Tibial nerve (tissue), 4 donors: ENCODE data around the gene PARD6G. TPM values are rescaled to one million over a fixed set of nuclear protein-coding genes. Genes with fewer than 3 reads are reported as not detected.
A peak's percentile ranks its signal among the peaks of the same experiment; 100 is the strongest.

Experiments used
- DNase-seq, 2 donors: peaks; one replicate each; pipeline ENCODE4 v3.0.0-alpha.2; 2019; ENCODE audit warnings: low spot score in 2 of 2
- H3K27ac ChIP-seq, 4 donors: fragments of 200-600 bp; sonication (generic) in 3 of 4; one replicate each; pipeline ENCODE4 v1.5.1; 2017 to 2019; ENCODE audit warnings: mild to moderate bottlenecking in 1 of 4
- H3K27me3 ChIP-seq, 2 donors: fragments of 200-600 bp; sonication (generic) in 1 of 2; one replicate each; pipeline versions ENCODE4 v1.5.1 to v1.6.0; 2017 to 2019
- H3K36me3 ChIP-seq, 3 donors: fragments of 200-600 bp; sonication (generic); one replicate each; pipeline ENCODE4 v1.5.1; 2018 to 2019
- H3K4me1 ChIP-seq, 4 donors: fragments of 200-600 bp; sonication (generic) in 3 of 4; one replicate each; pipeline ENCODE4 v1.5.1; 2017 to 2019
- H3K4me3 ChIP-seq, 4 donors: fragments of 200-600 bp; sonication (generic) in 3 of 4; one replicate each; pipeline ENCODE4 v1.5.1; 2017 to 2019; ENCODE audit warnings: mild to moderate bottlenecking in 1 of 4, moderate library complexity in 1 of 4
- H3K9me3 ChIP-seq, 4 donors: fragments of 200-600 bp; sonication (generic) in 3 of 4; one replicate each; pipeline ENCODE4 v1.5.1; 2017 to 2019
- EP300 ChIP-seq, 2 donors: sonication (generic); formaldehyde crosslinking; IDR thresholded peaks; one replicate each; pipeline ENCODE4 v1.6.1; 2017; ENCODE audit warnings: antibody characterized with exemption in 2 of 2, mild to moderate bottlenecking in 1 of 2
- POLR2A ChIP-seq, 2 donors: fragments of 450-650 bp; IDR thresholded peaks; one replicate each; pipeline ENCODE4 v1.6.1; 2017; ENCODE audit warnings: antibody characterized with exemption in 2 of 2, mild to moderate bottlenecking in 2 of 2, moderate library complexity in 2 of 2
- WGBS, 2 donors: methylation state at CpG; one replicate each; pipeline ENCODE4 v1.1.5; 2018; 5-methylcytosine and 5-hydroxymethylcytosine counted together
- total RNA-seq, 4 donors: library from RNA; depleted of rRNA; stranded (reverse); fragments of >200 nt; gene quantifications; one replicate each; pipeline ENCODE4 v1.1.0, GENCODE V29; 2016
- TF ChIP-seq, protein P1 (sequence below), 5 experiments: fragments of 200-600 bp in 3 of 5; fragments of 450-650 bp in 2 of 5; sonication (generic) in 3 of 5; IDR thresholded peaks; one replicate each; pipeline ENCODE4 v1.5.1; 2016 to 2019; ENCODE audit warnings: antibody characterized with exemption in 5 of 5, mild to moderate bottlenecking in 3 of 5, moderate library complexity in 2 of 5

PARD6G gene
- total RNA-seq, 4 donors from 2014 or later: 10.2 to 10.7 (median 10.4) TPM

DNA sequence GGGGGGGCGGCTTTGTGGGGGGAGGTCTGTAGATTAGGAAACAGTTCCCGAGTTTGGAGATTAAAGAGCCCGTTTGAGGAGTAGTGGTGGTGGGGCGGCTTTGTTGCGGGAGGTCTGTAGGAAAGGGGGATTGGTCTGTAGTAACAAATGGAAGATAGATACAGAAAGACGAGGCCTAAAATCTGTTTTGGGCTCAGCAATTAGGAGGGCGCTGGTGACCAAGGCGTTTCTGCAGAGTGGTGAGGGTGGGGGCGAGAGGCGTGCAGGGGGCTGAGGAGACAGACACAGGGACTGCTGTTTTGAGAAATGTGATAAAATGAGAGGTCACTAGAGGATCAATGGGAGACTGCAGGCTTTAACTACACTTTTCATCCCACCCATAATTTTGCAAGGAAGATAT lies 139.9 kb downstream of the PARD6G start:
- Histone ChIP-seq H3K4me3 (no peak overlapping the region), H3K27me3 (no peaks in the 10 kb centered on the region), H3K4me1 (peaks cover 0 to 31% (median 10%) of the 10 kb centered on the region in 4 donors), H3K27ac (peak overlapping the region in 2 of 4 donors; percentile 96 to 99), H3K36me3 (no peaks in the 10 kb centered on the region), H3K9me3 (no peaks in the 10 kb centered on the region)
- TF ChIP-seq, protein P1, sequence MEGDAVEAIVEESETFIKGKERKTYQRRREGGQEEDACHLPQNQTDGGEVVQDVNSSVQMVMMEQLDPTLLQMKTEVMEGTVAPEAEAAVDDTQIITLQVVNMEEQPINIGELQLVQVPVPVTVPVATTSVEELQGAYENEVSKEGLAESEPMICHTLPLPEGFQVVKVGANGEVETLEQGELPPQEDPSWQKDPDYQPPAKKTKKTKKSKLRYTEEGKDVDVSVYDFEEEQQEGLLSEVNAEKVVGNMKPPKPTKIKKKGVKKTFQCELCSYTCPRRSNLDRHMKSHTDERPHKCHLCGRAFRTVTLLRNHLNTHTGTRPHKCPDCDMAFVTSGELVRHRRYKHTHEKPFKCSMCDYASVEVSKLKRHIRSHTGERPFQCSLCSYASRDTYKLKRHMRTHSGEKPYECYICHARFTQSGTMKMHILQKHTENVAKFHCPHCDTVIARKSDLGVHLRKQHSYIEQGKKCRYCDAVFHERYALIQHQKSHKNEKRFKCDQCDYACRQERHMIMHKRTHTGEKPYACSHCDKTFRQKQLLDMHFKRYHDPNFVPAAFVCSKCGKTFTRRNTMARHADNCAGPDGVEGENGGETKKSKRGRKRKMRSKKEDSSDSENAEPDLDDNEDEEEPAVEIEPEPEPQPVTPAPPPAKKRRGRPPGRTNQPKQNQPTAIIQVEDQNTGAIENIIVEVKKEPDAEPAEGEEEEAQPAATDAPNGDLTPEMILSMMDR (IDR thresholded peaks at IDR 0.05): no peak
- no peak for TF ChIP-seq EP300 (IDR thresholded peaks at IDR 0.05)
- no peak for TF ChIP-seq POLR2A (IDR thresholded peaks at IDR 0.05)
- WGBS, 2 donors: 58 to 60% methylated on average over 10 of the region's 10 CpGs
- no peak for DNase-seq

Other genes with a start within 250 kb of the PARD6G start
- gene RBFA, start 213.1 kb downstream of the PARD6G start, total RNA-seq: 10 to 100 TPM; 33.3 to 36.1 (median 33.6) TPM
- gene ADNP2, start 138.3 kb downstream of the PARD6G start, total RNA-seq: 10 to 100 TPM; 16.5 to 21.8 (median 16.8) TPM